Suprapubic skin (tissue), 4 donors: ENCODE results near the gene CRHR2.

Experiments
- CTCF ChIP-seq, 2 donors: fragments of 200-600 bp in 1 of 2; fragments of 450-650 bp in 1 of 2; sonication (generic) in 1 of 2; IDR thresholded peaks; one replicate each; pipeline ENCODE4 v1.5.1; 2016 to 2019; ENCODE audit warnings: antibody characterized with exemption in 2 of 2, mild to moderate bottlenecking in 1 of 2, moderate library complexity in 1 of 2
- EP300 ChIP-seq: sonication (generic); formaldehyde crosslinking; IDR thresholded peaks from one replicate; pipeline ENCODE4 v1.6.1; 2017; ENCODE audit warnings: antibody characterized with exemption
- POLR2A ChIP-seq, 2 donors: fragments of 450-650 bp; IDR thresholded peaks; one replicate each; pipeline ENCODE4 v1.6.1; 2017; ENCODE audit warnings: antibody characterized with exemption in 2 of 2, mild to moderate bottlenecking in 2 of 2, moderate library complexity in 2 of 2
- POLR2AphosphoS5 ChIP-seq, 3 donors: sonication (generic); formaldehyde crosslinking; IDR thresholded peaks; one replicate each; pipeline ENCODE4 v1.6.1; 2017; ENCODE audit warnings: antibody characterized with exemption in 3 of 3

DNA sequence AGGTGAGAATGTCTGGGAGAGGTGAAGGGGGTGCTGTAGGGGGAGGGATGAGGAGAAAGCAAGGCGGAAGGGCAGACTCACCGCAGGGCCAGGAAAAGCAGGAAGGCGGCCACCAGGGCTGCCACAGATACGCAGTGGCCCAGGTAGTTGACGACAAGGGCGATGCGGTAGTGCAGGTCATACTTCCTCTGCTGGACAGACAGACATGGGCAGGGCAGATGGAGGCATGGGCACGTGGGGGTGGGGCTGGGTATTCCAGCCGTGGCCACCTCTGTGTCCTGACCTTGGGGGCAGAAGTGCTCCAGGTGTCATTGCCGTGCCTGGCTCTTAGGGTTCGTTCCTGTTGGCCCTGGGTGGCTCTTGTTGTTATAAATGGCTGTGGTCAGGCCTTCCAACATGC, 16.8 kb downstream of the CRHR2 start:
- TF ChIP-seq POLR2A (IDR thresholded peaks at IDR 0.05): no peak
- TF ChIP-seq CTCF (IDR thresholded peaks at IDR 0.05): no peak
- TF ChIP-seq POLR2AphosphoS5 (IDR thresholded peaks at IDR 0.05): no peak
- TF ChIP-seq EP300: no peak
